Peyer's patch (tissue), 4 donors: ENCODE measurements around the gene ZNF804B. TPM values are rescaled to one million over a fixed set of nuclear protein-coding genes. Genes with fewer than 3 reads are reported as not detected.

Experiments
- DNase-seq, 3 donors: peaks; one replicate each; pipeline ENCODE4 v3.0.0-alpha.2; 2017 to 2019
- H3K27ac ChIP-seq, 4 donors: fragments of 200-600 bp; sonication (generic); one replicate each; pipeline ENCODE4 v1.5.1; 2016 to 2019
- H3K27me3 ChIP-seq, 2 donors: fragments of 200-600 bp; sonication (generic); one replicate each; pipeline ENCODE4 v1.5.1; 2019
- H3K36me3 ChIP-seq, 3 donors: fragments of 200-600 bp; sonication (generic); one replicate each; pipeline ENCODE4 v1.5.1; 2016 to 2019
- H3K4me1 ChIP-seq, 4 donors: fragments of 200-600 bp; sonication (generic); one replicate each; pipeline ENCODE4 v1.5.1; 2016 to 2019
- H3K4me3 ChIP-seq, 4 donors: fragments of 200-600 bp; sonication (generic); 1 replicate in 3 of 4; 2 replicates in 1 of 4; pipeline ENCODE4 v1.5.1; 2016 to 2019; ENCODE audit warnings: mild to moderate bottlenecking in 1 of 4
- H3K9me3 ChIP-seq, 4 donors: fragments of 200-600 bp; sonication (generic); one replicate each; pipeline ENCODE4 v1.5.1; 2016 to 2019; ENCODE audit warnings: mild to moderate bottlenecking in 1 of 4
- POLR2A ChIP-seq, 2 donors: fragments of 450-650 bp; IDR thresholded peaks; one replicate each; pipeline ENCODE4 v1.5.1; 2017; ENCODE audit warnings: antibody characterized with exemption in 2 of 2, mild to moderate bottlenecking in 2 of 2, moderate library complexity in 2 of 2
- total RNA-seq, 4 donors: library from RNA; depleted of rRNA; stranded (reverse); fragments of >200 nt; gene quantifications; one replicate each; pipeline ENCODE4 v1.1.0, GENCODE V29; 2016
- TF ChIP-seq, protein P1 (sequence below), 6 experiments: fragments of 450-650 bp in 4 of 6; fragments of 200-600 bp in 2 of 6; sonication (generic) in 1 of 6; IDR thresholded peaks; one replicate each; pipeline ENCODE4 v1.5.1; 2017 to 2019; ENCODE audit warnings: antibody characterized with exemption in 6 of 6, mild to moderate bottlenecking in 3 of 6, moderate library complexity in 1 of 6

The ZNF804B gene
- total RNA-seq, 4 donors from 2014 or later: not detected

DNA sequence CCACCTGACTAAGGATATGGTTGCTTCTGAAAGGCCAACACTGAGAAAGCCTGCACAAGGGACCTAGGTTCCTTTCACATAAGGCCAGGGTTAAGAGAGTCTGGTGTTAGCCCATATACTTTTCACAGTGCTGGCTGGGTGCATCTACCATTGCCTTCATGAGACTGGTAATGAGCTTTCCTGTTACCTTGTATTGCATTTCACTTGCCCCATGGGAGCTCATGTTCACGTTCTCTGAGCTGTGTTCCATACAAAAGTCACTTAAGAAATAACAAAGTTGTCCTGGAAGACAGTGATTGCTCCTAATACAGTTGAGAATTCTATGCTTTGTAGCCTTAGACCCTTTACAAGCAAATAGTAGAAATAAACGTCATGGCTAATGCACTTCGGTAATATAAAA, 373.9 kb downstream of the ZNF804B start:
- no peak overlapping the region for H3K27ac ChIP-seq
- no peak for DNase-seq
- H3K9me3 ChIP-seq: no peaks in the 10 kb centered on the region
- no peaks in the 10 kb centered on the region for H3K4me1 ChIP-seq
- no peak for TF ChIP-seq POLR2A (IDR thresholded peaks at IDR 0.05)
- TF ChIP-seq, protein P1, sequence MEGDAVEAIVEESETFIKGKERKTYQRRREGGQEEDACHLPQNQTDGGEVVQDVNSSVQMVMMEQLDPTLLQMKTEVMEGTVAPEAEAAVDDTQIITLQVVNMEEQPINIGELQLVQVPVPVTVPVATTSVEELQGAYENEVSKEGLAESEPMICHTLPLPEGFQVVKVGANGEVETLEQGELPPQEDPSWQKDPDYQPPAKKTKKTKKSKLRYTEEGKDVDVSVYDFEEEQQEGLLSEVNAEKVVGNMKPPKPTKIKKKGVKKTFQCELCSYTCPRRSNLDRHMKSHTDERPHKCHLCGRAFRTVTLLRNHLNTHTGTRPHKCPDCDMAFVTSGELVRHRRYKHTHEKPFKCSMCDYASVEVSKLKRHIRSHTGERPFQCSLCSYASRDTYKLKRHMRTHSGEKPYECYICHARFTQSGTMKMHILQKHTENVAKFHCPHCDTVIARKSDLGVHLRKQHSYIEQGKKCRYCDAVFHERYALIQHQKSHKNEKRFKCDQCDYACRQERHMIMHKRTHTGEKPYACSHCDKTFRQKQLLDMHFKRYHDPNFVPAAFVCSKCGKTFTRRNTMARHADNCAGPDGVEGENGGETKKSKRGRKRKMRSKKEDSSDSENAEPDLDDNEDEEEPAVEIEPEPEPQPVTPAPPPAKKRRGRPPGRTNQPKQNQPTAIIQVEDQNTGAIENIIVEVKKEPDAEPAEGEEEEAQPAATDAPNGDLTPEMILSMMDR (IDR thresholded peaks at IDR 0.05): no peak
- no peak overlapping the region for H3K4me3 ChIP-seq
- H3K36me3 ChIP-seq: no peaks in the 10 kb centered on the region
- H3K27me3 ChIP-seq: no peaks in the 10 kb centered on the region

DNA sequence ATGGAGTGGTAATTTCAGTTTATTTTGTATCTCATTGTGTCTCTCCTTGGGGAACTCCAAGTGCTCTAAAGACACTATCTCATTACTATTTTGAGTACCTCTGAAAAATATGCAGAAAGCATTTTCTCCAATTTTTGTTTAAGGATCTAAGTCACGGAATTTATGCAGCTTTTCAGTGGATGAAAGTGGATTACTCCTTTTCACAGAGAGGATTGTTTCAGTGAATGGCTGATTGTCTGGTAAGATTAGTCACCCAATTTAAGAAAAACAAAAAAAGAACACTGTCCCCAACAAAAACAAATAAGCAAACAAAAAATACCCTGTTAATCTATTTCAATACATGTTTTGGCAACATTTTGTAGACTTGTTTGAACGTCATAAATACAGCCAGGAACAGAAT, 374.3 kb downstream of the ZNF804B start:
- H3K36me3 ChIP-seq: no peaks in the 10 kb centered on the region
- H3K27ac ChIP-seq: no peak overlapping the region
- H3K27me3 ChIP-seq: no peaks in the 10 kb centered on the region
- TF ChIP-seq POLR2A (IDR thresholded peaks at IDR 0.05): no peak
- TF ChIP-seq, protein P1 (IDR thresholded peaks at IDR 0.05): no peak
- no peak overlapping the region for H3K4me3 ChIP-seq
- no peak for DNase-seq
- no peaks in the 10 kb centered on the region for H3K9me3 ChIP-seq
- no peaks in the 10 kb centered on the region for H3K4me1 ChIP-seq

DNA sequence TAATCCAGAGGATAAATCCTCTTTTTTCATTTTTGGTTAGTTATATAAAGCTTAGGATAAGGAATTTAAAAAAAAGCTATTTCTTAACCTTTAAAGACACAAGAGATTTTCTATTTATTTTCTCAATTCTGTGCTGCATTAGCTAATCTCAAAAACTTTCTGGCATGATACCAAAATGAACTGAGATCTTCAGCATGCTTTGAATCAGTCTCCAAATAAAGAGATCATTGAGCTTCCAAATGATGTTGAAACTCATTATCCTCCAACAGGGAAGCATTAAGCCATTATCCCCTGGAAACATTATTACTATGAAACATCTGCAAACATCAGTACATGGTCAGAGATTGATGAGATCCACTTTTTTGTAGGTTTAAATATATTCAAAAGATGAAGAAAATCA, 386.3 kb downstream of the ZNF804B start:
- no peaks in the 10 kb centered on the region for H3K9me3 ChIP-seq
- no peak for DNase-seq
- H3K27me3 ChIP-seq: no peaks in the 10 kb centered on the region
- TF ChIP-seq, protein P1 (IDR thresholded peaks at IDR 0.05): no peak
- no peak for TF ChIP-seq POLR2A (IDR thresholded peaks at IDR 0.05)
- H3K4me1 ChIP-seq: no peaks in the 10 kb centered on the region
- no peak overlapping the region for H3K4me3 ChIP-seq
- H3K36me3 ChIP-seq: no peaks in the 10 kb centered on the region
- no peak overlapping the region for H3K27ac ChIP-seq

DNA sequence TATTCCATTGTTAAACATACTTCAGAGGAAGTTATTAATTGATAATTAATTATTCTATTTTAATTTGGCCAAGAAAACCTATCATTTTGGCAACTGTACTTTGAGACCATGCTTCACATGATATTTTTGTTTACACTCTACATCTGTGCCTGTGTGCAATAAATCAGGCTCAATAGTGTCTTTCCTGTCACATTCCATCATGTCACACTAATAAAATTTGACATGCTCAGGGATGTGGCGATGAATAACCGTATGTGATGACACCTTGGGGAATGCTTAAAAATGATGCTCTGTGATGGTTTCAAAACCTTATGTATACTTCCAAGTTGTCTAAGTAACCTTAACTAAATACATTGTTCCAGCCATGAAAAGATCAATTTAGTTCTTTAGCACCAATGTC, 400.6 kb downstream of the ZNF804B start:
- TF ChIP-seq, protein P1 (IDR thresholded peaks at IDR 0.05): no peak
- TF ChIP-seq POLR2A (IDR thresholded peaks at IDR 0.05): no peak
- no peak for DNase-seq
- Histone ChIP-seq H3K36me3 (no peaks in the 10 kb centered on the region), H3K4me3 (no peak overlapping the region), H3K27me3 (no peaks in the 10 kb centered on the region), H3K9me3 (no peaks in the 10 kb centered on the region), H3K4me1 (no peaks in the 10 kb centered on the region), H3K27ac (no peak overlapping the region)

DNA sequence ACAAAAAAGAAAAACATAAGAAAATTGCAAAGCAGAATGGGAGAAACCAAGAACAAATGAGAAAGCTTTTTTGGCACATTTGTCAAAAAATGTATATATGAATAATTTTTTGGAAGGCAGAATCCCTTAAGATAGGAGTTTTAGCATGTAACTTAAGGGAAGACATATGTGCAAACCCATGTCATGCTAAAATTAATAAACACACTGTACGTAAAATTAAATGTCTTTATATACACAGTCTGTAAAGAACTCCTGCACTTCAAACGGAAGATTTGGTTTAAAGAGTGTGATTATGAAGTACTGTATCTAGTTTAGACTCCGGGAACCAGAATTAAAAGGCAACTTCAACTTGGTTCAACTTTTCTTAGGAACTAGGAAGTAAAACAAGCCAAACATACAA, 405.9 kb downstream of the ZNF804B start:
- no peak for DNase-seq
- Histone ChIP-seq H3K27me3 (no peaks in the 10 kb centered on the region), H3K4me1 (no peaks in the 10 kb centered on the region), H3K36me3 (no peaks in the 10 kb centered on the region), H3K9me3 (no peaks in the 10 kb centered on the region), H3K27ac (no peak overlapping the region), H3K4me3 (no peak overlapping the region)
- TF ChIP-seq, protein P1 (IDR thresholded peaks at IDR 0.05): no peak
- TF ChIP-seq POLR2A (IDR thresholded peaks at IDR 0.05): no peak

DNA sequence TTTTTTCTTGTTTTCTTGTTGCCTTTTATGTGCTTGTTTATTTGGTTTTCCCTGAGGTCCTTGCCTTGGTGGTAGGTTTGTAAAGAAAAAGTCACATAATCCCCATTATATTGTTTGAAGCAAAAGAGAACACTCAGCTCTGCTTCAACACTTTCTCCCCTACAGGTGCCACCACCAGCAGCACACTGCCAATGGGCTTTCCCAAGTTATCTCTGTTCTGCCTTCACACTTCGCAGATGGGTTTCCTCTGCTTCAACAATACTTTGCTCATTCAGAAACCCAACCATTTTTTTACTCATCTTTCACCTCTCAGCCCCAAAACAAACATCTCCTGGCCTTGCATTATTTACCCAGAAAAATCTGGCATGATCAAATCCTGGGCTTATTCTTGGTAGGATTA, 411.1 kb downstream of the ZNF804B start:
- H3K4me1 ChIP-seq: no peaks in the 10 kb centered on the region
- H3K27me3 ChIP-seq: no peaks in the 10 kb centered on the region
- no peaks in the 10 kb centered on the region for H3K36me3 ChIP-seq
- DNase-seq: no peak
- TF ChIP-seq, protein P1 (IDR thresholded peaks at IDR 0.05): no peak
- TF ChIP-seq POLR2A (IDR thresholded peaks at IDR 0.05): no peak
- H3K4me3 ChIP-seq: no peak overlapping the region
- H3K27ac ChIP-seq: no peak overlapping the region
- H3K9me3 ChIP-seq: no peaks in the 10 kb centered on the region
